COLO668 (cell line): Measurements from ENCODE around the gene NUP205.

Experiments used
- DNase-seq: peaks from one replicate; lab custom pipeline; 2025; ENCODE audit not compliant: unreplicated experiment; lab: John Stamatoyannopoulos, UW

The NUP205 gene

GRCh38 chr7:135541029-135541428 lies 16.7 kb upstream of the NUP205 start:
- no peak for DNase-seq

DNA sequence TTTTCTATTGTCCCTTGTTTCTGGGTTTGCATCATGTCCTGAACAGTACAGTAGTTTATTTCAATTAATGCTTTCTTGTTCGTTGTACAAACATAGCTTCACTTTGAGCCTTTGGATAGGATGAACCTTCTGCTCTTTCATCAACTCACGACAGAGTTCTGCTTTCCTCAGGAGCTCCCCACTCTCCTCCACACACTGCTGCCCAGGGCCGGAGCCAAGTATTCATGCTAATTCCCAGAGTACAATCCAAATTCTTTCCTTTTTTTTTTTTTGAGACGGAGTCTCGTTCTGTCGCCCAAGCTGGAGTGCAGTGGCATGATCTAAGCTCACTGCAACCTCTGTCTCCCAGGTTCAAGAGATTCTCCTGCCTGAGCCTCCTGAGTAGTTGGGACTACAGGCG lies 7.5 kb upstream of the NUP205 start:
- no peak for DNase-seq

- DNase-seq, result no peak
Observed at GRCh38 chr7:135552148-135552547, 5.6 kb upstream of the NUP205 start.

DNA sequence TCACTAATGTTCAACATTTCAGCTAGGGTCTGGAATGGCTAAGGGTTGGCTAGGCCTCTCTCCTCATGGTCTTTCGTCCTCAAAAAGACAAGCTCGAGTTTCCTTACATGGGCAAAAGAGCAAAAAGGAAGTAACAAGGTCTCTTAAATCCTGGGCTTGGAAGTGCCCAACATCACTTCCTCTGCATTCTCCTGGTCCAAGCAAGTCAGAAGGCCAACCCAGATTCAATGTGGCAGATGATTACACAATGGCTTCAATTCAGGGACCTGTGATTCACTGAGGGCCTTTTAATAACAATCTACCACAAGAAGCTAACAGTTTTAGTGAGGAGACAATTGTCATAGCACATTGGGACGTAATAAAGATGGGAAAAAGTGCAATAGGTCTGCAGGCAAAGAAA lies 4.4 kb upstream of the NUP205 start:
- no peak for DNase-seq

DNA sequence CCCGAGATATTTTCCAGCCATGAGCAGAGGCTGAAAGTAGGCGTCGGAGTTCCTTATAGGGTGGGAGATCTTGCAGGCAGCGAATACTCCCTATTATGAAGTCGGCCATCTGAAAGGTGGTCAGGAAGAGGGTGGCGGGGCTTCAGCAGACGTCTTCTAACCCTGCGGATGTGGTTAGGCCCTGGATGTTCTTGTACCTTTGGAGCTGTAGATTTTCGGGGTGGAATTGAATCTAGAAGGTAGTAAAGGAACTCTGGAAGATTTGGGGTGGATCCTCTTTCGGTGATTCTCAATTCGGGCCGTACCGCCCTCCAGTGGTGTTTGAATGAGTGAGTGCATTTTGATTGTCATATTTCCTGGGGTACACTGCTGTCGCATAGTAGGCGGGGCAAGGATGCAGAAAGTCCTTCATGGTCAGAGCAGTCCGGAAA lies 635 bp downstream of the NUP205 start:
- peak; percentile 61 for DNase-seq

DNA sequence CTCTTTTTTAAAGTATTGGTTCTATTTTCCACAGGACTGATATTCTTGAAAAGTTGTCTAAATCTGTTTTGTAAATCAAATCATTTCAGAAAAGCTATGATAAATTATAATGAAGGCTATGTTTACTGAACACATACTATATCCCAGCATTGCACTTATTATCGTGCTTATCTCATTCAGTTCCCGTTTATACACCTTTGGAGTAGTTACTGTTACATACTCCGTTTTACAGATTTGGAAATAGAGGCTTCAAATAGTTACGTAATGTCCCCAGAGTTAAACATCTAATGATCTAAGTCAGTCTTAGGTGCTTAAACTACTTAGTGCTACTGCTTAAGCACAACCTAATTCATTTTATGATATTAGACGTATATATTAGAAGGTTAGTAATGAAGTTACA lies 1.2 kb downstream of the NUP205 start:
- DNase-seq, result no peak

DNA sequence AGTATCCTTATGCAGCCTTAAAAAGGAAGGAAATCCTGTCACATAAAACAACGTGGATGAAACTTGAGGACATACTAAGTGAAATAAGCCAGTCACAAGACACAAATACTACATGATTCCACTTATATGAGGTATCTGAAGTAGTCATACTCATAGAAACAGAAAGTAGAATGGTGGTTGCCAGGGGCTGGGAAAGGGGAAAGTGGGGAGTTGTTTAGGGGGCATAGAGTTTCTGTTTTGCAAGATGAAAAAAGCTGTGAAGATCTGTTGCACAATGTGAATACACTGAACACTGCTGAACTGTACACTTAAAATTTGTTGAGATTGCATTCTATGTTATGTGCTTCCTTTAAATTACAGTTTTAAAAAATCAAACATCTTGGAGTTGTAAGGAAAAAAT lies 2.9 kb downstream of the NUP205 start:
- DNase-seq, result no peak

- no peak for DNase-seq
Observed at GRCh38 chr7:135562720-135563119, 5.0 kb downstream of the NUP205 start.

DNA sequence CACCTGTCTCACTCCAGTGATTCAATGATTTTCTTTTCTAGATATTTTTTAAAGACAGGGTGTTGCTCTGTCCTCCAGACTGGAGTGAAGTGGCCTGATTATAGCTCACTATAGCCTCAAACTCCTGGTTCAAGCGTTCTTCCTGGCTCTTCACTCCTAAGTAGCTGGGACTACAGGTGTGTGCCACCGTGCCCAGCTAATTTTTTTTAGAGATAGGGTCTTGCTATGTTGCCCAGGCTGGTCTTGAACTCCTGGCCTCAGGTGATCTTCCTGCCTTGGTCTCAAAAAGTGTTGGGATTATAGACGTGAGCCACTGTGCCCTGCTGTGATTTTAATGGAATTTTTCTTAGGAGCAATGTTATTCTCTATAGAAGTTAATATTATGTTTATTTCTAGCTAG lies 14.1 kb downstream of the NUP205 start:
- no peak for DNase-seq

DNA sequence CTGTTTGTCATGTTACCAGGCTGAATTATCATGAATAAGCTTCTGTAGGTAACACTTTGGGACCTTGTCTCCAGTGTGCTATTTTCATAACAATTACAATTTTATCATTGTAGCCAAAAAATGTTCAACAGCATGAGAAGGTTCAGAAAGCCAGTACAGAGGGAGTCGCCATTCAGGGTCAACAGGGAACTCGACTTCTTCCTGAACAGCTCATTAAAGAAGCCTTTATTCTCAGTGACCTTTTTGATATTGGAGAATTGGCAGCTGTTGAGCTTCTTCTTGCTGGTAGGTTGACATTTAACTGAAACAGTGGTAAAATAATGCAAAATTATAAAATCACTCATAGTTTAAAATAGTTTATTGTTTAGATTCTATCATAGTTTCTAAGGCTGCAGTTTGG lies 15.8 kb downstream of the NUP205 start:
- no peak for DNase-seq

DNA sequence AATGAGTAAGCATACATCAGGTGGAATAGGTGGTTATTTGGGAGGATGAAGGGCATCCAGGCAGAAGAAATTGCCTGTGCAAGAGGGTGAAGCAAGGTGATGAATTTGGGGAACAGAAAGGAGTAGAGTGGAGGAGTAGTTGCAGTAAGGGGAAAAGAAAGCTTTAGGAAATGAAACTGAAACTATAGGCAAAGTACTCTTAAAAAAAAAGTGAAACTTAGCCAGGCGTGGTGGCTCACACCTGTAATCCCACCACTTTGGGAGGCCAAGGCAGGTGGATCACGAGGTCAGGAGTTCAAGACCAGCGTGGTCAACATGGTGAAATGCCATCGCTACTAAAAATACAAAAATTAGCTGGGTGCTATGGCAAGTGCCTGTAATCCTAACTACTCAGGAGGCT lies 17.6 kb downstream of the NUP205 start:
- DNase-seq, result no peak

DNA sequence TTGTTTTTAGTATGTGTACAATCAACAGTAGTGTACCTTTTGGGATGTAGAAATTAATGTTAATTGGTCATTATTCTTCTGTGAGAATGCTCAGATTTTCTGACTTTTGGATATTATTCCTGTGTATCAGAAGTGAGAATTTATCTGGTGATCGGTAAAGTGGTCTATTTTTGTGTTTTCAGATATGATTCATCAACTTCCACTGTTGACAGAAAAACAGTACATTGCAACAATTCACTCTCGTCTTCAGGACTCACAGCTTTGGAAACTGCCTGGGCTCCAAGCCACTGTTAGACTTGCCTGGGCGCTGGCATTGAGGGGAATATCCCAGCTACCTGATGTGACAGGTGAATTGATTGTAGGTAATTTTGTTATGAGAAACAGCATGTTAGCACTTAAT lies 20.9 kb downstream of the NUP205 start:
- DNase-seq, result no peak

GRCh38 chr7:135584362-135585353 lies 26.9 kb downstream of the NUP205 start:
- DNase-seq, result no peak

- no peak for DNase-seq
Observed at GRCh38 chr7:135597181-135597925, 39.6 kb downstream of the NUP205 start.

GRCh38 chr7:135597926-135598305 lies 40.2 kb downstream of the NUP205 start:
- DNase-seq, result no peak

- no peak for DNase-seq
Observed at GRCh38 chr7:135599471-135599870, 41.8 kb downstream of the NUP205 start.

DNA sequence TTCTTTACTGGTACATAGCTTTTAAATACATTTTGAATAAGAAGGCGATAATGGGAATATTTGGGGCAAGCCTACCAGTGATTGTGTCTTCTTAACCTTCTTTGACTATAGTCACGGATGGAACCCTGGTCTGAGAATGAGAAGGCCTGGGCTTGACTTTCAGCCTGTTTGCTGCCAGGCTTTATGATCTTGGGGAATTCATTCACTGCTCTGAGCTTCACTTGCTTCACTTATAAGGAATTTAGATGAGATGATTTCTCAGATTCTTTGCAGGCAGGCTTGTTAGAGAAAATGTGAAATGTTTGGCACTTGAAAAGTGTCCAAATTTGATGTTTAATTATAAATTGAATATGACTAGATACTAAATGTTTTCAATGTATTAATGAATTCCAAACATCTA lies 42.5 kb downstream of the NUP205 start:
- no peak for DNase-seq

- DNase-seq, result no peak
Observed at GRCh38 chr7:135601182-135601581, 43.5 kb downstream of the NUP205 start.

GRCh38 chr7:135602304-135602703 lies 44.6 kb downstream of the NUP205 start:
- no peak for DNase-seq

- DNase-seq, result no peak
Observed at GRCh38 chr7:135616136-135616535, 58.4 kb downstream of the NUP205 start.

GRCh38 chr7:135617781-135618180 lies 60.1 kb downstream of the NUP205 start:
- no peak for DNase-seq

DNA sequence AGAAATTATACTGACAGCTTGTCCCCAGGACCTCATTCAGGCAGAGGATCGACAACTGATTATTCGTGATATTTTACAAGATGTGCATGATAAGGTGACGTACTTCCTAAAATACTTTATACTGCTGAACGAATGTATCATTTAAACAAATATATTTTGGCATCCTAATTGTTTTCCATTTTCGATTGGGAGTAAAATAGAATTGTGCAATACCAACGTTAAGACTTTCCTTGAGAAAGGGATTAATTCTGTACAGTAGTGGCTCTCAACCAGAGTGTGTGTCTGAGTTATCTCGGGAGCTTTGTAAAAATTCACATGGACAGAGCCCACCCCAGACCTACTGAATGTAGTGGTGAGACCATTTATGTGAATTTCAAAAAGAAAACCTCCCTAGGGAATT lies 60.8 kb downstream of the NUP205 start:
- DNase-seq, result no peak
